ENCODE measurements around the gene RDX.
A peak's percentile ranks its signal among the peaks of the same experiment; 100 is the strongest.
"Not testable (repeated sequence)": the region's sequence is repeated elsewhere in the genome, so short reads cannot be mapped to it uniquely, and the experiment has no call there.

Gene RDX

GRCh38 chr11:110269996-110270395 lies 26.4 kb downstream of the RDX start:
- DNase-seq: no peak

DNA sequence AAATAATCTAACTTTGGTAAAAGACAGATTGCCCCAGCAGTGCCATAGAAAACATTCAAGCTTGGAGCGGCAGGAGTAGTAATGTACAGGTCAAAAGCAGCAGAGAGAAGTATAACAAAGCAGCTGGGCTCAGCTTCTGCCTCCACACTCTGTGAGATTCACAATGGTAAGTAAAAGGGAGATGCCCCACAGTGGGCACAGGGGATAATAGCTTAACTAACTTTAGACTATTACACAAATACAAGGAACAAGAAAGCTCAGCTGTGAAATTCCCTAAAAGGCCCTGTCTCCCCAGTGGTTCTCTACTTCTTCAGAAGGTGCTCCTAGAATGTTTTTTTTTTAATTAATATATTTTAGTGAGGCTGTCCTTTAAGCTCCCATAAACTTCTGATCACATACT lies 28.0 kb downstream of the RDX start:
- DNase-seq: no peak

DNA sequence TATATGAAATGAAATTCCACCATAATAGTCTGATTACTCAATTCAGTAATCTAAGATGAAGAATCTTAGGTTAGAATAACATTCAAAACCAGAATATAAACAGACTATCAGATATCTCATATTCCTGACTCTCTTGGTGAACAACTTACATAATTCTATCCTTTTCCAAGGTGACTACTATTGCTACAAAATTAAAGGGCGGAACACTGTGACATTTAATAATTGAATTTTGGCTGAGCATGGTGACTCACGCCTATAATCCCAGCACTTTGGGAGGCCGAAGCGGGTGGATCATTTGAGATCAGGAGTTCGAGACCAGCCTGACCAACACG lies 34.4 kb downstream of the RDX start:
- no peak for DNase-seq

DNA sequence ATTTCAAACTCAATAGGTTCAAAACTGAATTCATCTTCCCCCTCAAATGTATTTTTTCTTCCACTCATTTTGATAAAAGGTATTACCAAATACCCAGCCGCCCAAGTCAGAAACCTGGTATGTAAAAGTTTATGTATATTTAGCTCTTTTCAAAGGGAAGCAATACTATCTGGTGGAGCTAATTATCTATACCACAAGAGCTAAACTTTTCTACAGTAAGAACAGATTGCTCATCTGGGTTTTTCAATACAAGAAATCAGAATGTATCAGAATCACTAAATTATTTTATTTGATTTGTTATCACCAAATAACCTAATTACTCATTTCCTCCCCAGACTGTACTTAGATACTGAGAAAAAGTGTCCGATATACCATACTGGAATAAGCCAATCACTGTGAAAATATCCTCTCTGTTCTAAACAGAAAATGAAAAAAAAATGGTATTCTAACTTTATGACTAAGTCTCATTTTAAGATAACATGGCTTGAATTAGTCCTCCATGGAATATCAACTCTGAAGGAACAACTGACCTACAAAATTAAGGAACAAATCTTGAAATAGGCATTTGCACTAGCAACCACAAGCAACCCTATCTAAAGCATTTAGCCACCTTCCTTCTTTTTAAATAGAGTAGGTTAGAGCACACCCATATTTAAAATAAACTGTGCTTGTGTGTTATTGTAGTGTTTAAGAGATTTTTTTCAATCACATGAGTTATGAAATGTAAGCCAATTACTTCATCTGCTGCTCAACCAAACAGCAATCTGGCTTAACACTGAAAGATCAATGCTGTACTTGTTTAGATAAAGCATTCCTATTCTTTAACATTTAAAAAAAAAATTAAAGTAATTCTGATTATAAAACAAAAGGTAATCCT lies 35.0 kb downstream of the RDX start:
- DNase-seq: no peak

- no peak for DNase-seq
Measured at GRCh38 chr11:110253525-110253924, 42.9 kb downstream of the RDX start.

DNA sequence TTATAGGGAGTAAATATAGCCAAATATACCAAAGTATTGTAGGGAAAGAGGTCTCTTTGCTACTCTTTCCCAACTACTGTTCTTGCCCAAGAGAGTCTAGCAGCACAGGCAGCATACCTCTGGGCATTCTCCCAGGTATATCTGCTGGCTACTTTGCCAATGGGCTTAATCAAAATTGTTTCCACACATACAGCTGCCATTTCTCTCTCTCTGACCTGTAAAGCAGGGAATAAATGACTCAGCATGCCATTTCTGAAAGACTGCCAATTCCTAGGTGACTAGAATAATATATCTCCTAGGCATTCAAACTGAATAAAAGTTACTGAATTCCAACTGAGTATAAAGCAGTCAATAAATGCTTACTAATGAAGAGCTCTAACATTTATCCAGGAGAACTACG lies 44.6 kb downstream of the RDX start:
- peak; percentile 44 for DNase-seq

DNA sequence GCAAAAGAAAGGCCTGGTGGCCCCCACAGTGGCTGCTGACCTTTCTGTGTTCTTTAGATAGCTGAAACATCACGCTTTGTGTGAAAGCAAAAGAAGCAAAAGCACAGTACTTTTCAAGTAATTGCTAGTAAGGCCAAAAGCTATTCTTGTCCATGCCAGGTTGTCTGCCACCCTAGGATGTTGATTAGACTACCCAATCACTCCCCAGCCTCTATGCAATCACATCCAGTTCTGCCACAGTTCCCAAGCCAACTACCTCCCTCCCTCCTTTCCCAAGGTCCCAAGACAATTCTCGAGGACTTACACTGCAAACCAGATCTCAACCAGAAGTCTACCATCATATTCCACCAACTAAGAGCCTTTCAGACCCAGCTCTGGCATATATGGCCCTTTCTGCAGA lies 46.2 kb downstream of the RDX start:
- DNase-seq: no peak

DNA sequence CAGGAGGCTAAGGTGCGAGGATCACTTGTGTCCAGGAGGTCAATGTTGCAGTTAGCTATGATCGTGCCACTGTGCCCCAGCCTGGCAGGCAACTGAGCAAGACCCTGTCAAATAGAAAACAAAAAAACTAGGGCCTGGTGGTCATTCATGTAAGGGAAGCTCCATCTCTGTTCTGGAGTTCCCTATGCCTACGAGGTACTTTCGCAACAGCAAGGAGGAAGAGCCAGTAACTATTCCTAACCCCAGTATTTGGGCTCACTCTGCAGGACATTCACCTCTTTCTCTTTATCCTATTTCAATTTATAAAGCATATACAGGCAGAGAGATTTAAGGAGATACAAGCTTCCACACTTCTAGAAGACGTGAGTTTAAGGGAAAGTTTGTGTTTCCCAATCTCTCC lies 46.6 kb downstream of the RDX start:
- no peak for DNase-seq

GRCh38 chr11:110249066-110249465 lies 47.3 kb downstream of the RDX start:
- no peak for DNase-seq

- DNase-seq: no peak
Measured at GRCh38 chr11:110243791-110244190, 52.6 kb downstream of the RDX start.

- no peak for DNase-seq
Measured at GRCh38 chr11:110242746-110243145, 53.7 kb downstream of the RDX start.

GRCh38 chr11:110242188-110242587 lies 54.2 kb downstream of the RDX start:
- no peak for DNase-seq

- DNase-seq: no peak
Measured at GRCh38 chr11:110235966-110236365, 60.4 kb downstream of the RDX start.

GRCh38 chr11:110230377-110230776 lies 66.0 kb downstream of the RDX start:
- DNase-seq: no peak

- DNase-seq: no peak
Measured at GRCh38 chr11:110219006-110219785, 77.2 kb downstream of the RDX start.

GRCh38 chr11:110217936-110218335 lies 78.5 kb downstream of the RDX start:
- no peak for DNase-seq

GRCh38 chr11:110217223-110217877 lies 79.1 kb downstream of the RDX start:
- DNase-seq: no peak

- DNase-seq: not testable (repeated sequence)
Measured at GRCh38 chr11:110209313-110209694, 87.1 kb downstream of the RDX start.

DNA sequence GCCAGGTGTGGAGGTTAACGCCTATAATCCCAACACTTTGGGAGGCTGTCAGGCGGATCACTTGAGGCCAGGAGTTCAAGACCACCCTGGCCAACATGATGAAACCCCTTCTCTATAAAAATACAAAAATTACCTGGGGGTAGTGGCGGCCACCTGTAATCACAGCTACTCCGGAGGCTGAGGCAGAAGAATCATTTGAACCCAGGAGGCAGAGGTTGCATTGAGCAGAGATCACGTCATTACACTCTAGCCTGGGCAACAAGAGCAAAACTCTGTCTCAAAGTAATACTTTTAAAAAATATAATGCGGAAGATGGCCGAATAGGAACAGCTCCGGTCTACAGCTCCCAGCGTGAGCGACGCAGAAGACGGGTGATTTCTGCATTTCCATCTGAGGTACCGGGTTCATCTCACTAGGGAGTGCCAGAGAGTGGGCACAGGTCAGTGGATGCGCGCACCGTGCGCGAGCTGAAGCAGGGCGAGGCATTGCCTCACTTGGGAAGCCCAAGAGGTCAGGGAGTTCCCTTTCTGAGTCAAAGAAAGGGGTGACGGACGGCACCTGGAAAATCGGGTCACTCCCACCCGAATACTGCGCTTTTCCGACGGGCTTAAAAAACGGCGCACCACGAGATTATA lies 87.6 kb downstream of the RDX start:
- DNase-seq: not testable (repeated sequence)

GRCh38 chr11:110207123-110207522 lies 89.3 kb downstream of the RDX start:
- no peak for DNase-seq

GRCh38 chr11:110200836-110201235 lies 95.6 kb downstream of the RDX start:
- DNase-seq: no peak

- DNase-seq: no peak
Measured at GRCh38 chr11:110200241-110200640, 96.2 kb downstream of the RDX start.
